Measurements from ENCODE around the gene GAGE10.

GAGE10 gene

GRCh38 chrX:49269010-49269766 lies 34.3 kb upstream of the GAGE10 start:
- TF ChIP-seq CTCF (IDR thresholded peaks at IDR 0.05; ENCODE audit: insufficient read depth, low read depth, low read length, missing control alignments): no peak
- DNase-seq (ENCODE audit: low read depth): peak; percentile 98
- H3K4me3 ChIP-seq (ENCODE audit: low read depth, low read length): peak overlapping the region; percentile 71

- H3K4me3 ChIP-seq (ENCODE audit: low read depth, low read length): peak within 1 kb of the TSS; percentile 72
- DNase-seq (ENCODE audit: low read depth): no peak
- TF ChIP-seq CTCF (IDR thresholded peaks at IDR 0.05; ENCODE audit: insufficient read depth, low read depth, low read length, missing control alignments): no peak
Observed at GRCh38 chrX:49269767-49270248, 33.6 kb upstream of the GAGE10 start, which contains the start of gene PPP1R3F. TSS of gene PPP1R3F (plus strand) at chrX:49269793. CDS start at chrX:49269870, 77 bp downstream.

- DNase-seq (ENCODE audit: low read depth): no peak
- no peak for TF ChIP-seq CTCF (IDR thresholded peaks at IDR 0.05; ENCODE audit: insufficient read depth, low read depth, low read length, missing control alignments)
- H3K4me3 ChIP-seq (ENCODE audit: low read depth, low read length): peak overlapping the region; percentile 72
Observed at GRCh38 chrX:49270249-49270921, 33.1 kb upstream of the GAGE10 start.

- peak overlapping the region; percentile 72; the same call in 1 of the 2 replicates for H3K4me3 ChIP-seq (ENCODE audit: low read depth, low read length)
Observed at GRCh38 chrX:49271341-49271740, 32.1 kb upstream of the GAGE10 start.

GRCh38 chrX:49272421-49272820 lies 31.0 kb upstream of the GAGE10 start:
- no peak for TF ChIP-seq CTCF (IDR thresholded peaks at IDR 0.05; ENCODE audit: insufficient read depth, low read depth, low read length, missing control alignments)
- H3K4me3 ChIP-seq (ENCODE audit: low read depth, low read length): no peak overlapping the region
- no peak for DNase-seq (ENCODE audit: low read depth)

More at GRCh38 chrX:49271341-49271740, 32.1 kb upstream of the GAGE10 start:
- no peak for TF ChIP-seq CTCF (IDR thresholded peaks at IDR 0.05; ENCODE audit: insufficient read depth, low read depth, low read length, missing control alignments)
- DNase-seq (ENCODE audit: low read depth): no peak

- no peak for TF ChIP-seq CTCF (IDR thresholded peaks at IDR 0.05; ENCODE audit: insufficient read depth, low read depth, low read length, missing control alignments)
- DNase-seq (ENCODE audit: low read depth): no peak
- no peak overlapping the region for H3K4me3 ChIP-seq (ENCODE audit: low read depth, low read length)
Observed at GRCh38 chrX:49273181-49273727, 30.2 kb upstream of the GAGE10 start.
